H9 (cell line): Measurements from ENCODE around the gene SHC4. TPM values are rescaled to one million over a fixed set of nuclear protein-coding genes. Genes with fewer than 3 reads are reported as not detected.

Experiments used
- DNase-seq: peaks from one replicate; pipeline ENCODE4 v3.0.0-alpha.2; 2017
- H2AFZ ChIP-seq: one replicate; pipeline ENCODE4 v1.6.1; 2013; ENCODE audit warnings: mild to moderate bottlenecking, low read length, control low read depth, moderate library complexity
- H2AK5ac ChIP-seq: 2 replicates; pipeline ENCODE4 v1.6.1; 2013; ENCODE audit warnings: low read length, control low read depth, mixed read lengths; ENCODE audit not compliant: insufficient read length
- H2BK120ac ChIP-seq: one replicate; pipeline ENCODE4 v1.6.1; 2013; ENCODE audit warnings: low read depth, mild to moderate bottlenecking, low read length, control low read depth, inconsistent platforms; ENCODE audit not compliant: poor library complexity, severe bottlenecking
- H2BK12ac ChIP-seq: 2 replicates; pipeline ENCODE4 v1.6.1; 2013; ENCODE audit warnings: low read length, control low read depth, mixed read lengths, low read depth; ENCODE audit not compliant: insufficient read length
- H2BK15ac ChIP-seq: 2 replicates; pipeline ENCODE4 v1.6.1; 2013; ENCODE audit warnings: low read depth, low read length, control low read depth
- H2BK20ac ChIP-seq: one replicate; pipeline ENCODE4 v1.6.1; 2013; ENCODE audit warnings: low read depth, mild to moderate bottlenecking, low read length, control low read depth, inconsistent platforms; ENCODE audit not compliant: poor library complexity, severe bottlenecking
- H2BK5ac ChIP-seq: 2 replicates; pipeline ENCODE4 v1.6.1; 2013; ENCODE audit warnings: low read length, control low read depth, mixed read lengths; ENCODE audit not compliant: insufficient read length
- H3K14ac ChIP-seq: 2 replicates; pipeline ENCODE4 v1.6.1; 2013; ENCODE audit warnings: low read length, control low read depth; ENCODE audit not compliant: insufficient read depth
- H3K18ac ChIP-seq: 2 replicates; pipeline ENCODE4 v1.6.1; 2013; ENCODE audit warnings: low read depth, mild to moderate bottlenecking, mixed read lengths, low read length, control low read depth; ENCODE audit not compliant: insufficient read length
- H3K23ac ChIP-seq: 2 replicates; pipeline ENCODE4 v1.6.1; 2013; ENCODE audit warnings: low read length, control low read depth, mixed read lengths, low read depth; ENCODE audit not compliant: insufficient read length
- H3K23me2 ChIP-seq: 2 replicates; pipeline ENCODE4 v1.6.1; 2013; ENCODE audit warnings: low read depth, mild to moderate bottlenecking, mixed read lengths, low read length, control low read depth; ENCODE audit not compliant: insufficient read length, poor library complexity, severe bottlenecking
- H3K27ac ChIP-seq: 2 replicates; pipeline ENCODE4 v1.5.1; 2013; ENCODE audit warnings: low read length, control low read depth, mixed read lengths, low read depth; ENCODE audit not compliant: insufficient read length
- H3K27me3 ChIP-seq: 2 replicates; pipeline ENCODE4 v1.6.1; 2013; ENCODE audit warnings: low read length, control low read depth, inconsistent platforms; ENCODE audit not compliant: insufficient read depth
- H3K4ac ChIP-seq: 2 replicates; pipeline ENCODE4 v1.6.1; 2013; ENCODE audit warnings: low read depth, mild to moderate bottlenecking, control low read depth, inconsistent platforms, low read length, moderate library complexity
- H3K4me1 ChIP-seq: 2 replicates; pipeline ENCODE4 v1.6.1; 2013; ENCODE audit warnings: low read length, control low read depth, inconsistent platforms; ENCODE audit not compliant: insufficient read depth
- H3K4me2 ChIP-seq: 2 replicates; pipeline ENCODE4 v1.6.1; 2013; ENCODE audit warnings: low read length, control low read depth, mixed read lengths; ENCODE audit not compliant: insufficient read length, insufficient read depth
- H3K56ac ChIP-seq: 2 replicates; pipeline ENCODE4 v1.6.1; 2013; ENCODE audit warnings: low read depth, mild to moderate bottlenecking, mixed read lengths, low read length, control low read depth; ENCODE audit not compliant: insufficient read length
- H3K79me1 ChIP-seq: 2 replicates; pipeline ENCODE4 v1.6.1; 2013; ENCODE audit warnings: low read depth, mild to moderate bottlenecking, moderate library complexity, low read length, control low read depth, inconsistent platforms; ENCODE audit not compliant: insufficient read depth, poor library complexity, severe bottlenecking
- H3K79me2 ChIP-seq: 2 replicates; pipeline ENCODE4 v1.6.1; 2013; ENCODE audit warnings: low read length, control low read depth, inconsistent platforms; ENCODE audit not compliant: insufficient read depth
- H3K9ac ChIP-seq: 2 replicates; pipeline ENCODE4 v1.6.1; 2013; ENCODE audit warnings: low read length, control low read depth, mixed read lengths; ENCODE audit not compliant: insufficient read length; ENCODE audit errors: extremely low read depth
- H3K9me3 ChIP-seq: one replicate; pipeline ENCODE4 v1.6.1; 2013; ENCODE audit warnings: low read depth, low read length, inconsistent platforms; ENCODE audit not compliant: control insufficient read depth
- H3T11ph ChIP-seq: one replicate; pipeline ENCODE4 v1.6.1; 2013; ENCODE audit warnings: mild to moderate bottlenecking, low read length, control low read depth, inconsistent platforms
- H4K20me1 ChIP-seq: one replicate; pipeline ENCODE4 v1.6.1; 2013; ENCODE audit not compliant: control insufficient read depth, insufficient read length, insufficient read depth
- H4K5ac ChIP-seq: 2 replicates; pipeline ENCODE4 v1.6.1; 2013; ENCODE audit warnings: low read depth, mild to moderate bottlenecking, mixed read lengths, low read length, control low read depth; ENCODE audit not compliant: insufficient read length
- H4K8ac ChIP-seq: replicated peaks from 2 replicates; pipeline ENCODE4 v1.6.1; 2013; ENCODE audit warnings: low read length, control low read depth, mixed read lengths, low read depth; ENCODE audit not compliant: insufficient read length
- H4K91ac ChIP-seq: 2 replicates; pipeline ENCODE4 v1.6.1; 2013; ENCODE audit warnings: low read depth, mild to moderate bottlenecking, moderate library complexity, mixed read lengths, low read length, control low read depth; ENCODE audit not compliant: insufficient read length
- H3K27ac Mint-ChIP-seq, 3 experiments: 2 replicates in 2 of 3; 3 replicates in 1 of 3; pipeline ENCODE4 v1.8.0; 2020 to 2021; ENCODE audit warnings: mixed read lengths in 3 of 3, mild to moderate bottlenecking in 1 of 3, moderate library complexity in 1 of 3
- H3K27me3 Mint-ChIP-seq: 2 replicates; pipeline ENCODE4 v1.8.0; 2021; ENCODE audit warnings: low read depth, mild to moderate bottlenecking, moderate library complexity, mixed read lengths
- H3K36me3 Mint-ChIP-seq, 3 experiments: 2 replicates in 2 of 3; 3 replicates in 1 of 3; pipeline ENCODE4 v1.8.0; 2020 to 2021; ENCODE audit warnings: low read depth in 3 of 3, mixed read lengths in 3 of 3; ENCODE audit not compliant: insufficient read depth in 1 of 3
- H3K4me1 Mint-ChIP-seq, 2 experiments: 2 replicates each; pipeline ENCODE4 v1.8.0; 2020; ENCODE audit warnings: mixed read lengths in 2 of 2
- H3K4me3 Mint-ChIP-seq, 2 experiments: 2 replicates in 1 of 2; 3 replicates in 1 of 2; pipeline ENCODE4 v1.8.0; 2020 to 2021; ENCODE audit warnings: mild to moderate bottlenecking in 2 of 2, mixed read lengths in 2 of 2, moderate library complexity in 1 of 2
- H3K9me3 Mint-ChIP-seq, 2 experiments: 2 replicates in 1 of 2; 3 replicates in 1 of 2; pipeline ENCODE4 v1.8.0; 2020; ENCODE audit warnings: mild to moderate bottlenecking in 2 of 2, mixed read lengths in 2 of 2, moderate library complexity in 1 of 2
- CTCF ChIP-seq: fragments of 200-600 bp; sonication (generic); conservative IDR thresholded peaks from 3 replicates; pipeline ENCODE4 v1.8.0; 2021; ENCODE audit warnings: antibody characterized with exemption, mild to moderate bottlenecking
- WGBS: extraction: QIAGEN DNeasy Blood & Tissue Kit; methylation state at CpG from one replicate; pipeline ENCODE4 v1.1.7; 2013; ENCODE audit warnings: missing lambda C conversion rate, low lambda C conversion rate, mixed read lengths; ENCODE audit not compliant: insufficient read length; ENCODE audit errors: extremely low coverage; 5-methylcytosine and 5-hydroxymethylcytosine counted together
- total RNA-seq: library from RNA; stranded (reverse); gene quantifications from 2 replicates; pipeline ENCODE4 v1.2.1, GENCODE V29; 2021

The SHC4 gene
- total RNA-seq, 1 experiment from 2014 or later: 0.26 TPM

GRCh38 chr15:48899793-48900192 is 63.9 kb downstream of the SHC4 start:
- H3K4me1 ChIP-seq: no peaks in the 10 kb centered on the region; the same call in 1 of the 2 replicates
- H4K91ac ChIP-seq: no peak overlapping the region
- H2BK15ac ChIP-seq: no peak overlapping the region
- TF ChIP-seq CTCF: no peak
- Mint-ChIP-seq H3K27me3 (no peaks in the 10 kb centered on the region), H3K27ac (no peak overlapping the region), H3K4me1 (peaks cover 16 to 18% of the 10 kb centered on the region in 2 experiments), H3K4me3 (no peak overlapping the region), H3K36me3 (no peaks in the 10 kb centered on the region), H3K9me3 (no peaks in the 10 kb centered on the region)
- no peaks in the 10 kb centered on the region for H3K23me2 ChIP-seq
- WGBS: no CpG with 5 or more reads among the region's 4 CpGs
- no peak overlapping the region for H2AK5ac ChIP-seq
- no peak overlapping the region for H2AFZ ChIP-seq
- no peak for DNase-seq
- no peak overlapping the region for H3K4ac ChIP-seq
- no peaks in the 10 kb centered on the region for H3K9me3 ChIP-seq
- H4K5ac ChIP-seq: no peak overlapping the region
- no peak overlapping the region for H2BK120ac ChIP-seq
- H3K23ac ChIP-seq: no peak overlapping the region
- H3K56ac ChIP-seq: no peak overlapping the region
- no peak overlapping the region for H2BK12ac ChIP-seq
- no peaks in the 10 kb centered on the region for H3K27me3 ChIP-seq
- H4K8ac ChIP-seq: no peak overlapping the region
- no peak overlapping the region for H3T11ph ChIP-seq
- H3K4me2 ChIP-seq: no peak overlapping the region
- no peak overlapping the region for H3K14ac ChIP-seq
- H3K27ac ChIP-seq: no peak overlapping the region
- H2BK20ac ChIP-seq: no peak overlapping the region
- H3K79me2 ChIP-seq: no peaks in the 10 kb centered on the region
- H3K9ac ChIP-seq: no peak overlapping the region
- H3K79me1 ChIP-seq: no peaks in the 10 kb centered on the region
- H2BK5ac ChIP-seq: no peak overlapping the region
- H4K20me1 ChIP-seq: no peaks in the 10 kb centered on the region
- H3K18ac ChIP-seq: no peak overlapping the region
